ENCODE data around the gene PDIA5. TPM values are rescaled to one million over a fixed set of nuclear protein-coding genes. Genes with fewer than 3 reads are reported as not detected.

The PDIA5 gene
- total RNA-seq, 1 experiment from 2014 or later, result 50.8 TPM

DNA sequence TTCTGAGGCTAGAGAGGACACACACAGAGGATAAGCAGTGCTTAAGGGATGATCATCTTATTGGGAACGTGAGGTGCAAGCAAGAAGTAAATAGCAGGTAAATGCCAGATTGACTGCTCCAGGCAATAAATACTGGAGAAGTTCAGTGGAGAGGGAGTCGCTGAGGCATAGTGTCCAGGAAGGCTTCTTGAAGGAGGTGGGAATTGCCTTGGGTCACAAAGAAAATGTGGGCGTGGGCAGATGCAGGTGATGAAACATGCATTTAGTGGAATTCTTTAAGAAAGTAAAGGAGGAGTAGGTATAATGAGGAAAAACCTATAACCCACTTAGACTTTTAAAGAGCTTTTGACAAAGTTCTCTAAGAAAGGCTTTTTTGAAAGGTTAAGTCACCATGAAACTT, 31.8 kb upstream of the PDIA5 start:
- Histone ChIP-seq H3K9ac (ENCODE audit: low read length) (no peak overlapping the region), H2AFZ (ENCODE audit: low read depth, low read length, poor library complexity, severe bottlenecking) (no peak overlapping the region), H3K27me3 (ENCODE audit: insufficient read depth, low read length) (peaks cover 18% of the 10 kb centered on the region; the same call in 1 of the 2 replicates), H3K36me3 (ENCODE audit: control insufficient read depth in 1 of 2, insufficient read depth in 2 of 2, low read length in 2 of 2) (no peaks in the 10 kb centered on the region), H4K20me1 (ENCODE audit: insufficient read depth) (no peaks in the 10 kb centered on the region), H3K27ac (ENCODE audit: low read depth, low read length) (no peak overlapping the region), H3K9me2 (ENCODE audit: insufficient read depth) (no peaks in the 10 kb centered on the region), H3K79me2 (ENCODE audit: insufficient read depth, low read length) (no peaks in the 10 kb centered on the region), H3K9me3 (ENCODE audit: control insufficient read depth in 1 of 2, insufficient read depth in 1 of 2, low read depth in 1 of 2, low read length in 2 of 2) (no peaks in the 10 kb centered on the region), H3K4me3 (replicated peaks in 1 of 2; ENCODE audit: low read depth in 1 of 2, low read length in 2 of 2) (no peak overlapping the region), H3K4me2 (ENCODE audit: low read length) (no peak overlapping the region), H3K4me1 (ENCODE audit: control insufficient read depth in 1 of 2, insufficient read depth in 2 of 2, low read length in 2 of 2) (no peaks in the 10 kb centered on the region)
- BruUV-seq (replicated peaks), result no TSS peak
- ChIA-PET CTCF (no interaction called here), POLR2A (no interaction called here), RAD21 (ENCODE audit: low non-redundant PET in 1 of 2, low total read pairs in 2 of 2, uncharacterized antibody in 2 of 2, unreplicated experiment in 2 of 2) (no interaction called here)
- intact Hi-C loops (cut with micrococcal nuclease), result no loop called here
- no peak for DNase-seq (ENCODE audit: low read depth, low spot score)
- no peak for ATAC-seq
- TF ChIP-seq, protein P1, sequence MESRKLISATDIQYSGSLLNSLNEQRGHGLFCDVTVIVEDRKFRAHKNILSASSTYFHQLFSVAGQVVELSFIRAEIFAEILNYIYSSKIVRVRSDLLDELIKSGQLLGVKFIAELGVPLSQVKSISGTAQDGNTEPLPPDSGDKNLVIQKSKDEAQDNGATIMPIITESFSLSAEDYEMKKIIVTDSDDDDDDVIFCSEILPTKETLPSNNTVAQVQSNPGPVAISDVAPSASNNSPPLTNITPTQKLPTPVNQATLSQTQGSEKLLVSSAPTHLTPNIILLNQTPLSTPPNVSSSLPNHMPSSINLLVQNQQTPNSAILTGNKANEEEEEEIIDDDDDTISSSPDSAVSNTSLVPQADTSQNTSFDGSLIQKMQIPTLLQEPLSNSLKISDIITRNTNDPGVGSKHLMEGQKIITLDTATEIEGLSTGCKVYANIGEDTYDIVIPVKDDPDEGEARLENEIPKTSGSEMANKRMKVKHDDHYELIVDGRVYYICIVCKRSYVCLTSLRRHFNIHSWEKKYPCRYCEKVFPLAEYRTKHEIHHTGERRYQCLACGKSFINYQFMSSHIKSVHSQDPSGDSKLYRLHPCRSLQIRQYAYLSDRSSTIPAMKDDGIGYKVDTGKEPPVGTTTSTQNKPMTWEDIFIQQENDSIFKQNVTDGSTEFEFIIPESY (IDR thresholded peaks at IDR 0.05; ENCODE audit: extremely low read depth, insufficient replicate concordance, low read length), result no peak
- TF ChIP-seq ZNF274 (IDR thresholded peaks at IDR 0.05; ENCODE audit: low read depth, low read length) (no peak), SRF (IDR thresholded peaks at IDR 0.05; ENCODE audit: low read depth) (no peak), CBX3 (IDR thresholded peaks at IDR 0.05; ENCODE audit: low read depth) (no peak), CEBPB (IDR thresholded peaks at IDR 0.05; ENCODE audit: low read depth) (no peak), RAD21 (IDR thresholded peaks at IDR 0.05; ENCODE audit: low read depth) (no peak), TCF7L2 (IDR thresholded peaks at IDR 0.05; ENCODE audit: borderline replicate concordance, extremely low read depth, insufficient read depth, insufficient read length) (no peak), YY1 (IDR thresholded peaks at IDR 0.05; ENCODE audit: extremely low read depth, insufficient replicate concordance, low read depth, low read length) (no peak), JUND (IDR thresholded peaks at IDR 0.05) (no peak), EZH2phosphoT487 (IDR thresholded peaks at IDR 0.05; ENCODE audit: borderline replicate concordance) (no peak), POLR2AphosphoS5 (IDR thresholded peaks at IDR 0.05; ENCODE audit: low read depth, low read length) (no peak), SIN3A (IDR thresholded peaks at IDR 0.05; ENCODE audit: low read depth) (no peak), POLR2A (IDR thresholded peaks at IDR 0.05; ENCODE audit: borderline replicate concordance, extremely low read depth, insufficient read depth, insufficient read length) (no peak), EZH2 (IDR thresholded peaks at IDR 0.05) (no peak), ZFX (IDR thresholded peaks at IDR 0.05) (no peak), SP1 (IDR thresholded peaks at IDR 0.05; ENCODE audit: low read depth) (no peak), EGR1 (IDR thresholded peaks at IDR 0.05; ENCODE audit: low read depth) (no peak)
- TF ChIP-seq, protein P2, sequence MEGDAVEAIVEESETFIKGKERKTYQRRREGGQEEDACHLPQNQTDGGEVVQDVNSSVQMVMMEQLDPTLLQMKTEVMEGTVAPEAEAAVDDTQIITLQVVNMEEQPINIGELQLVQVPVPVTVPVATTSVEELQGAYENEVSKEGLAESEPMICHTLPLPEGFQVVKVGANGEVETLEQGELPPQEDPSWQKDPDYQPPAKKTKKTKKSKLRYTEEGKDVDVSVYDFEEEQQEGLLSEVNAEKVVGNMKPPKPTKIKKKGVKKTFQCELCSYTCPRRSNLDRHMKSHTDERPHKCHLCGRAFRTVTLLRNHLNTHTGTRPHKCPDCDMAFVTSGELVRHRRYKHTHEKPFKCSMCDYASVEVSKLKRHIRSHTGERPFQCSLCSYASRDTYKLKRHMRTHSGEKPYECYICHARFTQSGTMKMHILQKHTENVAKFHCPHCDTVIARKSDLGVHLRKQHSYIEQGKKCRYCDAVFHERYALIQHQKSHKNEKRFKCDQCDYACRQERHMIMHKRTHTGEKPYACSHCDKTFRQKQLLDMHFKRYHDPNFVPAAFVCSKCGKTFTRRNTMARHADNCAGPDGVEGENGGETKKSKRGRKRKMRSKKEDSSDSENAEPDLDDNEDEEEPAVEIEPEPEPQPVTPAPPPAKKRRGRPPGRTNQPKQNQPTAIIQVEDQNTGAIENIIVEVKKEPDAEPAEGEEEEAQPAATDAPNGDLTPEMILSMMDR (IDR thresholded peaks at IDR 0.05 in 2 of 3, conservative IDR thresholded peaks at IDR 0.05 in 1 of 3; ENCODE audit: borderline replicate concordance in 1 of 3, insufficient read depth in 1 of 3, low read depth in 2 of 3, low read length in 2 of 3), result no peak
- TF ChIP-seq, protein P3, sequence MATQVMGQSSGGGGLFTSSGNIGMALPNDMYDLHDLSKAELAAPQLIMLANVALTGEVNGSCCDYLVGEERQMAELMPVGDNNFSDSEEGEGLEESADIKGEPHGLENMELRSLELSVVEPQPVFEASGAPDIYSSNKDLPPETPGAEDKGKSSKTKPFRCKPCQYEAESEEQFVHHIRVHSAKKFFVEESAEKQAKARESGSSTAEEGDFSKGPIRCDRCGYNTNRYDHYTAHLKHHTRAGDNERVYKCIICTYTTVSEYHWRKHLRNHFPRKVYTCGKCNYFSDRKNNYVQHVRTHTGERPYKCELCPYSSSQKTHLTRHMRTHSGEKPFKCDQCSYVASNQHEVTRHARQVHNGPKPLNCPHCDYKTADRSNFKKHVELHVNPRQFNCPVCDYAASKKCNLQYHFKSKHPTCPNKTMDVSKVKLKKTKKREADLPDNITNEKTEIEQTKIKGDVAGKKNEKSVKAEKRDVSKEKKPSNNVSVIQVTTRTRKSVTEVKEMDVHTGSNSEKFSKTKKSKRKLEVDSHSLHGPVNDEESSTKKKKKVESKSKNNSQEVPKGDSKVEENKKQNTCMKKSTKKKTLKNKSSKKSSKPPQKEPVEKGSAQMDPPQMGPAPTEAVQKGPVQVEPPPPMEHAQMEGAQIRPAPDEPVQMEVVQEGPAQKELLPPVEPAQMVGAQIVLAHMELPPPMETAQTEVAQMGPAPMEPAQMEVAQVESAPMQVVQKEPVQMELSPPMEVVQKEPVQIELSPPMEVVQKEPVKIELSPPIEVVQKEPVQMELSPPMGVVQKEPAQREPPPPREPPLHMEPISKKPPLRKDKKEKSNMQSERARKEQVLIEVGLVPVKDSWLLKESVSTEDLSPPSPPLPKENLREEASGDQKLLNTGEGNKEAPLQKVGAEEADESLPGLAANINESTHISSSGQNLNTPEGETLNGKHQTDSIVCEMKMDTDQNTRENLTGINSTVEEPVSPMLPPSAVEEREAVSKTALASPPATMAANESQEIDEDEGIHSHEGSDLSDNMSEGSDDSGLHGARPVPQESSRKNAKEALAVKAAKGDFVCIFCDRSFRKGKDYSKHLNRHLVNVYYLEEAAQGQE (IDR thresholded peaks at IDR 0.05; ENCODE audit: low read depth), result no peak
- TF ChIP-seq, protein P4, sequence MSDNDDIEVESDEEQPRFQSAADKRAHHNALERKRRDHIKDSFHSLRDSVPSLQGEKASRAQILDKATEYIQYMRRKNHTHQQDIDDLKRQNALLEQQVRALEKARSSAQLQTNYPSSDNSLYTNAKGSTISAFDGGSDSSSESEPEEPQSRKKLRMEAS (IDR thresholded peaks at IDR 0.05), result no peak

Measured in HCT116 (cell line).